Esophagus (tissue), 2 donors: ENCODE results near the gene ZNF471. TPM values are rescaled to one million over a fixed set of nuclear protein-coding genes. Genes with fewer than 3 reads are reported as not detected.
A peak's percentile ranks its signal among the peaks of the same experiment; 100 is the strongest.

Source experiments
- H3K27ac ChIP-seq, 2 donors: one replicate each; pipeline ENCODE4 v1.5.1; 2013; ENCODE audit warnings: low read depth in 2 of 2, mild to moderate bottlenecking in 2 of 2, inconsistent platforms in 1 of 2, low read length in 1 of 2, moderate library complexity in 1 of 2
- H3K27me3 ChIP-seq, 2 donors: one replicate each; pipeline ENCODE4 v1.6.1; 2013; ENCODE audit warnings: low read length in 2 of 2, control low read depth in 1 of 2, mild to moderate bottlenecking in 1 of 2; ENCODE audit not compliant: insufficient read depth in 2 of 2, control insufficient read depth in 1 of 2
- H3K36me3 ChIP-seq, 2 donors: one replicate each; pipeline ENCODE4 v1.6.1; 2013; ENCODE audit warnings: low read length in 1 of 2; ENCODE audit not compliant: control insufficient read depth in 2 of 2, insufficient read depth in 2 of 2
- H3K4me1 ChIP-seq, 2 donors: one replicate each; pipeline ENCODE4 v1.6.1; 2013; ENCODE audit warnings: low read length in 1 of 2; ENCODE audit not compliant: control insufficient read depth in 2 of 2, insufficient read depth in 2 of 2
- H3K4me3 ChIP-seq, 2 donors: one replicate each; pipeline ENCODE4 v1.5.1; 2013; ENCODE audit warnings: low read length in 2 of 2, mild to moderate bottlenecking in 2 of 2, low read depth in 1 of 2, moderate library complexity in 1 of 2
- H3K9me3 ChIP-seq, 2 donors: one replicate each; pipeline ENCODE4 v1.6.1; 2013; ENCODE audit warnings: mild to moderate bottlenecking in 2 of 2, low read depth in 1 of 2, low read length in 1 of 2, moderate library complexity in 1 of 2; ENCODE audit not compliant: control insufficient read depth in 2 of 2, insufficient read depth in 1 of 2
- WGBS, 2 donors: extraction: QIAGEN DNeasy Blood & Tissue Kit; methylation state at CpG; one replicate each; pipeline ENCODE4 v1.1.7; 2013; 5-methylcytosine and 5-hydroxymethylcytosine counted together
- polyA plus RNA-seq, 2 donors: library from polyadenylated mRNA; stranded (reverse); fragments of 200-250 nt; gene quantifications; one replicate each; pipeline ENCODE4 v1.2.3, GENCODE V29; 2013
- donor health status: healthy with polysubstance abuse.
- donor health status: Bipolar disorder and iron deficiency.

ZNF471 gene
- polyA plus RNA-seq, 2 donors: 1.2 to 2.2 TPM

GRCh38 chr19:56567274-56568120, 59.8 kb downstream of the ZNF471 start, which contains the start of gene ZNF470:
TSS of gene ZNF470 (plus strand) at chr19:56567468. CDS start at chr19:56570312, 2,844 bp downstream.
- Histone ChIP-seq H3K36me3 (peaks cover 8 to 10% of the 10 kb centered on the region in 2 donors), H3K27me3 (no peaks in the 10 kb centered on the region), H3K4me3 (peak within 1 kb of the TSS; percentile 90 to 92), H3K27ac (peak within 1 kb of the TSS; percentile 79 to 83), H3K4me1 (peaks cover 0 to 4% of the 10 kb centered on the region in 2 donors), H3K9me3 (peaks cover 2 to 17% of the 10 kb centered on the region in 2 donors)
- 4% methylated on average over 61 to 66 of the region's 66 CpGs for WGBS, 2 donors

- peaks cover 8 to 18% of the 10 kb centered on the region in 2 donors for H3K36me3 ChIP-seq
- H3K4me1 ChIP-seq: peaks cover 0 to 4% of the 10 kb centered on the region in 2 donors
- no peak overlapping the region for H3K4me3 ChIP-seq
- 45 to 57% methylated on average over 2 of the region's 2 CpGs for WGBS, 2 donors
- H3K27ac ChIP-seq: no peak overlapping the region
- H3K27me3 ChIP-seq: no peaks in the 10 kb centered on the region
- peaks cover 9 to 12% of the 10 kb centered on the region in 2 donors for H3K9me3 ChIP-seq
Observed at GRCh38 chr19:56572589-56572988, 64.9 kb downstream of the ZNF471 start.

- no peaks in the 10 kb centered on the region for H3K27me3 ChIP-seq
- peaks cover 9 to 19% of the 10 kb centered on the region in 2 donors for H3K9me3 ChIP-seq
- H3K4me3 ChIP-seq: no peak overlapping the region
- peaks cover 8 to 18% of the 10 kb centered on the region in 2 donors for H3K36me3 ChIP-seq
- H3K27ac ChIP-seq: no peak overlapping the region
- no peaks in the 10 kb centered on the region for H3K4me1 ChIP-seq
- 97 to 98% methylated on average over 3 of the region's 3 CpGs for WGBS, 2 donors
Observed at GRCh38 chr19:56573914-56574313, 66.3 kb downstream of the ZNF471 start.

GRCh38 chr19:56577719-56578602, 70.3 kb downstream of the ZNF471 start:
- Histone ChIP-seq H3K9me3 (peaks cover 8 to 20% of the 10 kb centered on the region in 2 donors), H3K4me3 (no peak overlapping the region), H3K4me1 (no peaks in the 10 kb centered on the region), H3K27ac (no peak overlapping the region), H3K36me3 (peaks cover 0 to 8% of the 10 kb centered on the region in 2 donors), H3K27me3 (no peaks in the 10 kb centered on the region)
- 95 to 98% methylated on average over 11 of the region's 11 CpGs for WGBS, 2 donors

Other genes with a start within 250 kb of the ZNF471 start
- 1 to 10 TPM; 2.8 to 3.0 TPM for gene EDDM13, start 235.1 kb upstream of the ZNF471 start, polyA plus RNA-seq
- gene ZSCAN5A, start 193.0 kb upstream of the ZNF471 start, polyA plus RNA-seq: 1 to 10 TPM; 3.8 to 3.9 TPM
- gene ZNF582, start 114.3 kb upstream of the ZNF471 start, polyA plus RNA-seq: 1 to 10 TPM in 1 of 2 donors, under 1 TPM in 1; 0.86 to 1.1 TPM
- gene ZNF583, start 103.5 kb upstream of the ZNF471 start, polyA plus RNA-seq: under 1 TPM; 0.55 to 0.56 TPM
- 1 to 10 TPM in 1 of 2 donors, under 1 TPM in 1; 0.85 to 1.9 TPM for gene ZNF667, start 30.5 kb upstream of the ZNF471 start, polyA plus RNA-seq
- 1 to 10 TPM; 1.8 to 2.6 TPM for gene ZFP28, start 31.1 kb downstream of the ZNF471 start, polyA plus RNA-seq
- 1 to 10 TPM; 1.1 to 2.3 TPM for gene ZNF470, start 59.6 kb downstream of the ZNF471 start, polyA plus RNA-seq
- gene ZNF71, start 87.4 kb downstream of the ZNF471 start, polyA plus RNA-seq: 1 to 10 TPM; 1.3 to 1.9 TPM
- under 1 TPM in 1 of 2 donors, not detected in 1; 0.05 TPM for gene SMIM17, start 135.3 kb downstream of the ZNF471 start, polyA plus RNA-seq
- gene ZNF835, start 163.9 kb downstream of the ZNF471 start, polyA plus RNA-seq: under 1 TPM; 0.12 to 0.18 TPM